DLD1 (cell line): ENCODE measurements around the gene FAM180A.

ENCODE experiments used
- in situ Hi-C: cut with HindIII; loops from 2 replicates; pipeline ENCODE4 v1.10.0; 2017; ENCODE audit warnings: low sequenced_read_pairs

The FAM180A gene

DNA sequence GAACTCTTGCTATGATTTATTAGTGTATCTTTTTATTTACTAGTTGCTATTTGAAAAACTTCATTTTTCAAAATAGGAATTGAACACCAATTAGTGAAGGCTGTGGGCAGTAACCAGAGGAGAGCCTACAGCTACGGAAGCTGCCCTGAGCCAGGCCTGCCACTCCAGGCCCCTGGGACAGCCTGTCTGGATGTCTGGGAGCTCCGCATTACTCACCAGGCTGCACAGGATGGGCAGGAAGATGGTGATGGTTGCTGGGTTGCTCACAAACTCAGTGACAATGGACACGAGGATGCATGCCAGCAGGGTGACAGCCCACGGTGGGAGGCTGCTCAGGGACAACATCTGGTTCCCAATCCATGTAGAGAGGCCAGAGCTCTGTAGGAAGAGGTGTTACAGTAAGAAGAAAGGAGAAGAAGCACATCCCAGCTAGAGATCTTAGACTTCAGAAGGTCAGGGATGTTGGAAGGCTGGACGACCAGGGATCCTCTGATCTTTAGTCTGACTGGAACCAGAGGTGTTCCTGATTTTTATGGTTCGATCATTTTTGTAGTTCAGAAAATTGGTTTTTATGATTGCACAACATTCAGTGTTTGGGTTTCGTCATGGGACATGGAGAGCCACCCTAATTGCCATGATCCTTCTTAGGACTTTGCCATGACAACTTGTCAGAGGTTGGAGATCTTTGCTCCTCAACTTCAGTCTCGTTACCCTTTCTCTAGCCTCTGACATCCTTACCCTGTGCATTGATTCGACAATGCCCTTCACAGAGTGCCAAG is 63.1 kb downstream of the FAM180A start:
- in situ Hi-C loops: no loop called here

DNA sequence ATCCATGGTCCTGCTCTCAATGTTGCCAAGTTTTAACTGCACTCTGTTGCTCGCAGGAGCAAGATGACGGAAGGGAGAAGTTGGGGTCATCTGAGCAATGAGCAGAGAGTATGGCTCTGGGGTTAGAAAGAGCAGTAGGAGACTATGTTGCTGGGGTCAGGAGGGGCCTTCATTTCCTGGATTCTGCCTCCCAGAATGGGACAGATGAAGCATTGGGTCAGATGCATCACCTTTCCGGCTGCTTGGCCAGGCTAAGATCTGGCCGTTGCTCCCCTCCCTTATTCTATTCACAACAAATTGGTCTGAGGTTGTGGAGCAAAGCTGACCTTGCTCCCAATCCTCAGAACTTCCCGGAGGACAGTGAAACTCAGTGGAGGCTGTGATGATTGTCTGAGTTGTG is 63.9 kb downstream of the FAM180A start:
- in situ Hi-C loops: no loop called here

DNA sequence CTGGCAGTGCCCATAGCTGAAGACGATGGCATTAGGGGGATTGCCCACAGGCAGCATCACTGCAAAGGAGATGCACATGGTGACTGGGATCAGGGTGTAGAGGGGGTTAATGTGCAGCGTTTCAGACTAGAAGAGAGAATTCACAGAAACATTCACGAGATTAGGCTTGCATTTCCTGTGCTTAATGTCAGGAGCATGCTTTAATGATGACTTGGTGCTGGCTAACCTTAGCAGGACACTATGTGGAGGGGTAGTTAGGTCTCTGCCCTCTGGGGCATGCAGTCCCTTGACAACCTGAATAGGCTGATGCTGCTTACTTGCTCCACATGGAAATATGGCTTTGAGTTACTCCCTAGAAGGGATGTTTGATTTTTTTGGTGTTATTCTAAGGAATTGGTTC is 64.5 kb downstream of the FAM180A start:
- in situ Hi-C loops: no loop called here

DNA sequence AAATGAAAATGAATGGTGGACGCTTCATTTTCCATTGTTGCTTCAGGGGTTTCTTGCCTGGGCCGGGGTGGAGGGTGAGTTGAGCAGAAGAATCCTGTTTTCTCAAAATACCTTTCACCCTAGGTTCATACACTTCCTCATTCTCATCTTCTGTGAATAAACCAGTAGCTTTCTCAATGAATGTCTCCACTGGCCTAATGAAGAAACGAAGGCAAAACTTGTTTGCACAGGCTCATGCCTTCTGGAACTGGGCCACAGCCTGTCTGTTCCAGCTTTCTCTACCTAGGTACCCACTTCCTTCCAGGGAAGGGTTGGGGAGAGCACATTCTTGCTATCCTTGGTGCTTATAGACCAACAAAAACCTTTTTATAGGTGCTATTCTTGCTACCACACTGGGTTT is 65.0 kb downstream of the FAM180A start:
- in situ Hi-C loops: no loop called here

DNA sequence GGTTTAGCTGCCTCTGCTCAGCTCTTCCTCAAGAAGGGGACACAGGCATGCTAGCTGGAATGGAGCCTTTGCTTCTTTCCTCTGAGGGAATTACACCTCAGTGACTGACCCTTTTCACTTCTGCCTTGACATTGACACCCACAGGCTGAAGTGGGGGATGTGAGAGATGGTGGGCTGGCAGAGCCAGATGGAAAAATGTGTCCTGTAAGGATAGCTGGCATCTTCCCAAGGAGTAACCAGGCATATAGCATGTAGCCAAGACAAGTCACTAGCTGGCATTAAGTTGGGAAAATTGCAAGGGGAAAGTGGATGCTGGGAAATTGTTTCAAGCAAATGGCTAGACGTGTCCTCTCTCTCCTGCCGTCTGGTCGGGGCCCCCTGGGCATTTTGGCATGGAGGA is 66.4 kb downstream of the FAM180A start:
- in situ Hi-C loops: no loop called here

DNA sequence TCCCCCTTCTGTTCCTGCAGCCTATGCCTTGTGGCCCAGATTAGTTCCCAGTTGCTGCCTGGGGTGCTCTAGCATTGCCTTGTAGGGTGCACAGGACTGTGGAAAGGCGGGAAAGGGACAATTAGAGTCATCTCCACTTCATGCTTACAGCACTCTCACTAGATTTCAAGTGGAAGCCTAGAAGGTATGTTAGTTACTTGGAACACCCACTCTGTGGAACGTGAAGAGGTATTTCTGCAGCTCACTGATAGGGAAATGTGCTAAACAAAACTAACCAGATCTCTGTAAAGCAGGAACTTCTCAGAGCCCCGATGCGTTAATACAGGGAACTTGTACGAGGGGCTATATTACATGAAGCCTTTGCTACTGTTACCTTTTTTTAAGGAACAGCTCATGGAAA is 66.9 kb downstream of the FAM180A start:
- in situ Hi-C loops: no loop called here
